Kidney (tissue), 14 donors: ENCODE results near the gene STK16. TPM values are rescaled to one million over a fixed set of nuclear protein-coding genes. Genes with fewer than 3 reads are reported as not detected.

Source experiments
- DNase-seq, 5 donors: peaks; one replicate each; pipeline ENCODE4 v3.0.0-alpha.2; 2013 to 2020
- FAIRE-seq: peaks from 2 replicates; lab custom pipeline; 2012; peaks lifted over from hg19 to GRCh38; lab: Jason Lieb, UNC
- H3K27ac ChIP-seq, 2 donors: one replicate each; pipeline ENCODE4 v1.7.0; 2013; ENCODE audit warnings: low read depth in 2 of 2, low read length in 2 of 2, inconsistent platforms in 1 of 2
- H3K27me3 ChIP-seq: one replicate; pipeline ENCODE4 v1.7.1; 2013; ENCODE audit warnings: low read length, inconsistent platforms; ENCODE audit not compliant: control insufficient read depth, insufficient read depth
- H3K36me3 ChIP-seq, 3 donors: one replicate each; pipeline versions ENCODE4 v1.7.0 to v1.7.1; 2013; ENCODE audit warnings: low read length in 3 of 3, control low read depth in 1 of 3, inconsistent platforms in 1 of 3; ENCODE audit not compliant: insufficient read depth in 3 of 3, control insufficient read depth in 2 of 3
- H3K4me1 ChIP-seq, 3 donors: one replicate each; pipeline versions ENCODE4 v1.7.0 to v1.7.1; 2013; ENCODE audit warnings: low read length in 3 of 3, inconsistent platforms in 1 of 3, low read depth in 1 of 3; ENCODE audit not compliant: control insufficient read depth in 2 of 3, insufficient read depth in 2 of 3
- H3K4me3 ChIP-seq, 3 donors: one replicate each; pipeline versions ENCODE4 v1.7.0 to v1.8.1; 2013; ENCODE audit warnings: low read length in 3 of 3, control low read depth in 1 of 3, inconsistent platforms in 1 of 3
- H3K9ac ChIP-seq, 3 donors: one replicate each; pipeline versions ENCODE4 v1.7.0 to v1.7.1; 2013; ENCODE audit warnings: low read length in 3 of 3, control low read depth in 1 of 3, inconsistent platforms in 1 of 3
- H3K9me3 ChIP-seq, 3 donors: one replicate each; pipeline versions ENCODE4 v1.7.0 to v1.7.1; 2013; ENCODE audit warnings: low read length in 3 of 3, control low read depth in 1 of 3, inconsistent platforms in 1 of 3; ENCODE audit not compliant: control insufficient read depth in 2 of 3, insufficient read depth in 1 of 3
- CTCF ChIP-seq: IDR thresholded peaks from 3 replicates; pipeline ENCODE4 v1.5.1; 2012; ENCODE audit warnings: mild to moderate bottlenecking, moderate library complexity, borderline replicate concordance; ENCODE audit not compliant: insufficient read depth; ENCODE audit errors: extremely low read depth
- intact Hi-C: fragments of 100-400 bp; cut with DNase I; formaldehyde crosslinking; loops from one replicate; pipeline ENCODE4 v1.11.1; 2022
- polyA plus RNA-seq: library from polyadenylated mRNA; stranded (reverse); fragments of 350-450 nt; fragmentation: Illumina TruSeq; extraction: RNeasy Lipid Tissue Mini Kit (QIAGEN cat#74804); gene quantifications from one replicate; pipeline ENCODE4 v1.2.3, GENCODE V29; 2014; ENCODE audit warnings: low read depth, low replicate concordance; ENCODE audit not compliant: insufficient read depth
- total RNA-seq: library from RNA; stranded (reverse); fragmentation: NEBNext Ultra II Directional; extraction: Animal tissue kit (Norgen Biotek cat#: 25700); gene quantifications from one replicate; pipeline ENCODE4 v1.2.1, GENCODE V29; 2021
- donor health status: control.
- donor health status: control.
- donor health status: control.
- donor health status: control.
- donor health status: control.
- donor health status: DM: yes; HTN: yes; CAD: no.
- donor health status: Normal renal cell carcinoma (clear cell type).

STK16 gene
- total and polyA plus RNA-seq, 2 donors from 2014 or later: 29.9 to 53.8 TPM

- H3K4me1 ChIP-seq: no peaks in the 10 kb centered on the region
- H3K9me3 ChIP-seq: no peaks in the 10 kb centered on the region
- no peak overlapping the region for H3K9ac ChIP-seq
- intact Hi-C loops: no loop called here
- no peaks in the 10 kb centered on the region for H3K27me3 ChIP-seq
- DNase-seq (peak in 1 of 5 donors; percentile 9), FAIRE-seq (no peak)
- no peak overlapping the region for H3K4me3 ChIP-seq
- no peaks in the 10 kb centered on the region for H3K36me3 ChIP-seq
- TF ChIP-seq CTCF: no peak
- H3K27ac ChIP-seq: no peak overlapping the region
Measured at GRCh38 chr2:219261024-219261855, 16.0 kb downstream of the STK16 start.

- FAIRE-seq: no peak
Measured at GRCh38 chr2:219266232-219266631, 21.0 kb downstream of the STK16 start.

GRCh38 chr2:219266886-219267285 is 21.6 kb downstream of the STK16 start:
- Histone ChIP-seq H3K4me1 (peaks cover 0 to 5% (median 2%) of the 10 kb centered on the region in 3 donors), H3K9ac (no peak overlapping the region), H3K9me3 (no peaks in the 10 kb centered on the region), H3K27ac (no peak overlapping the region), H3K27me3 (no peaks in the 10 kb centered on the region), H3K36me3 (no peaks in the 10 kb centered on the region), H3K4me3 (no peak overlapping the region)
- intact Hi-C loops: no loop called here
- DNase-seq (no peak), FAIRE-seq (no peak)
- TF ChIP-seq CTCF: no peak

More at GRCh38 chr2:219266232-219266631, 21.0 kb downstream of the STK16 start:
- H3K27ac ChIP-seq: no peak overlapping the region
- no peaks in the 10 kb centered on the region for H3K9me3 ChIP-seq
- H3K36me3 ChIP-seq: no peaks in the 10 kb centered on the region
- peak in 1 of 5 donors; percentile 46 for DNase-seq
- no peaks in the 10 kb centered on the region for H3K27me3 ChIP-seq
- no peak overlapping the region for H3K9ac ChIP-seq
- no peak for TF ChIP-seq CTCF
- intact Hi-C loops: no loop called here
- peaks cover 0 to 5% (median 2%) of the 10 kb centered on the region in 3 donors for H3K4me1 ChIP-seq
- no peak overlapping the region for H3K4me3 ChIP-seq
